NOMO-1 treated with dmso at 0.1 percent for 144 hours (cell line): ENCODE measurements around the gene NUB1.

Source experiments
- DNase-seq: peaks from one replicate; lab custom pipeline; 2025; ENCODE audit not compliant: unreplicated experiment; lab: John Stamatoyannopoulos, UW

Gene NUB1

DNA sequence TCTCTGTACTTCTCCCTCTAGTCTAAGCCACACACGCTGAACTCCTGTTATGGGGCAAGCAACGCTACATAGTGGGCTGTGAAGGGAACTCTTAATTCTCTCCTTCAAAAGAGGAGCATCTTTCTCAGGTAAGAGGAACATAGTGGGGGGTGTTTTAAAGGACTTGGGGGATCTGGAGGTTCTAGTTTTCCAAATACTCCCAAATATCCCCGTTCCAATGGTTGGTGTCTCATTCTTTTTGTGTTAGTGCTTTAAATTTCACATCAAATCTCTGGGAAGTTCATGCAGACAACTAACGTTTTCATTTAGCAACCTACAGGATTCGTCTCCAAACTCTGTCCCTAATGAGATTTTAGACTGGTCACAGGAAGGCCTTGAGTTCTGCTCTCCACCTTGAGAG lies 80.6 kb downstream of the NUB1 start:
- DNase-seq, result no peak

GRCh38 chr7:151423226-151423625 lies 81.6 kb downstream of the NUB1 start:
- no peak for DNase-seq

GRCh38 chr7:151423936-151424335 lies 82.3 kb downstream of the NUB1 start:
- DNase-seq, result no peak

DNA sequence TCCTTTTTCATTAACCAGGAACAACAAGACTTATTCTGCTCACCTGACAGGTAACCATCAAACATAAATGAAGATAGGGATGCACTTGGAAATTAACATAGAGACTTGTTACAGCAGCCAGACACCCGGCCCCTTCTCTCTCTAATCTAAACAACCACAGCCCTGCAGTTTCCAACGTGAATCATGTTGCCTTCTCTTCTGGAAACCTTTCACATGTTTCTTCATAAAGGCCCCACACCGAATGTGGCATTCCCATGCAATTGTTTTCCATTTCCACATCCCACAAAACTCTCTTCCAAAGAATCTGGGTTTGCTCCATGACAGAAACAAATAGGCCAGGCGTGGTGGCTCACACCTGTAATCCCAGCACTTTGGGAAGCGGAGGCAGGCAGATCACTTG lies 83.2 kb downstream of the NUB1 start:
- no peak for DNase-seq

DNA sequence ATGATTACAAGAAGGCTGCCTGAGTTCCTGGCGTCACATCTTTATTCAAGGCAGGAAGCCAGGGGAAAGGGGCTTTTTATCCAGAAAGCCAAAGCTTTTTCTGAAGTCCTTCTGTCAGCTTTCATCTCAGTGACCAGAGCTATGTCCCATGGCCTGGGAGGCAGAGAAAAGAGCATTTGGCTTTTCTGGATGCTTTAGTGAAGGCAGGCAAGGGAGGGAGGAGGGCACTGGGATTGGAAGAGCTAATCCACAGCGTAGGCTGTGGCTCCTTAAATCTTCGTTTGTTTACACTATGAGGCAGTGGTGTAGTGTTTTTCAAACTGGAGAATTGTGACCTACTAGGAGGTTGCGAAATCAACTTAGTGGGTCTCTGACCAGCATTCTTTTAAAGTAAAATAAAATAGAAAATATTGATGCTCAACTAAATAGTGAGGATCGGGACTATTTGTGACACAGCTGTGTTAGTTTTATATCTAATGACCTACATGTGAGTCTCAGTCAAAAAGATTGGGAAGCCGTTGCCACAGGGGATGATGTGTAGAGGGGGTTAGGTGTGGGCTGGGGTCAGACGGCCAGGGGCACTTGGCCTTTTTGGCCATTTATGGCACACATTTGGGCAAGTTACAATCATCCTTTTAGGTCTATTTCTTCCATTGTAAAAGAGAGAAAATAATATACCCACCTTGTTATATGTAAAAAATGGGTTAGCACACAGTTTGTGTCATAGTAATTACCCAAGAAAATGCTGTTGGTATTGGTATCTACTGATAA lies 84.2 kb downstream of the NUB1 start:
- DNase-seq, result no peak

DNA sequence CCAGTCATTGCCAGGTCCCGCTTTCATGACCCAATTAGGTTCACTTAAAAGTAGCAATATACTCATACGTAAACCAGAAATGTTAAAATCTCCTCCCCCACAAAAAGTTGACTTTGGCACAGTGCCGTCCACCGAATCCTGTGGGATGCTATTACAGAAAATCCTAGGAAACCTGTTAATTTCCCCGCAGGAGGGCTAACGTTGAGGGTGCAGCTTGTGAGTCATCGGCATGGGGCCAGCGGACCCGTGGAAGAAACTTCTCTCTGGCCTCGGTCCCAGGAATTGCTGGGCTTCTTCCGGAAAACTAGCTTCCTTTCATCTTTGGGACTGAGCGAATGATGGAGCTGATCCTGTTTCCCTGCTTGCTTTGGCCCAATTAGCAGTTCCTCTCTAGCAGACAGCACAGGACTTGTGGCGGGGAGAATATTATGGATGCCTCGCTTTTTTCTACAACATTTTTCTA lies 84.9 kb downstream of the NUB1 start:
- DNase-seq, result no peak

DNA sequence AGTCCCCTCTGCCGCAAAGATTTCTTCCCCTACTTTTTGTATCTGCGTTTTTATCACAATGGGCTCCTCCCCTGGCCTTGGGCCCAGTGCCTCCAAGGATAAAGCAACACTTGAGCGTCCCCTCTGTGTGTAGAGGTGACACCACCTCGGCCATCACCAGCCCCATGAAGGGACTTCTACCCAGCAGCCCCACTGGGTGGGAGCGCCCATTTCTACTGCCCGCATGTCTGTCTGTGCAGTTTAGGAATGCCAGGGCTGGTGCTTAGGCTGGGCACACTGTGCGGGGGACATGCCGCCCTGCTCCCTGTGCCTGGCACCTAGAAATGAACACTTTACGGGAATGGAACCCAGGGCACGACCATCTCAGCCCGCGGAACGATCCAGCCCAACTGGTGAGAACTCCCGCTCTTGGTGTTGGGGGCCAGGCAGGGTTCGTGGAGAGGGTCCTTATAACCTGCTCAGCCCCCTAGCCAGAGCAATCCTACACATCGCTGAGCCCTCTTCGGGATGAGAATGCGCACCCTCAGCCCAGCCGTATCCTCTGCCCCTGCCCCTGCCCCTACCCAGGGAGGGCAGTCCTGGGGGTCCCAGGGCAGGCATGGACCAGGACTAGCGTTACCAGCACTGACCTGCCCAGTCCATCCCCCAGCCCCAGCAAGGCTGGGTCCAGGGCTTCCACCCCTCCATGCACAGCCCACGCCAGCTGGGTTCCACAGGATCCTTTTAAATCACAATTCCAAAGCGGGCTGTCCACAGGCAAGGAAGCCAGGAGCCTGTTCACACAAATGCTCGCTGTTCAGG lies 85.5 kb downstream of the NUB1 start:
- no peak for DNase-seq

- DNase-seq, result no peak
Measured at GRCh38 chr7:151427705-151428377, 86.2 kb downstream of the NUB1 start.
